ENCODE data around the gene C3orf33.

The C3orf33 gene

GRCh38 chr3:155742349-155742965 is 63.6 kb downstream of the C3orf33 start:
- DNase-seq = no peak

GRCh38 chr3:155741603-155742002 is 64.5 kb downstream of the C3orf33 start:
- DNase-seq = no peak

- DNase-seq = no peak
Measured at GRCh38 chr3:155741101-155741500, 65.0 kb downstream of the C3orf33 start.

GRCh38 chr3:155739154-155739553 is 66.9 kb downstream of the C3orf33 start:
- no peak for DNase-seq

GRCh38 chr3:155738580-155739076 is 67.5 kb downstream of the C3orf33 start:
- DNase-seq = no peak

- no peak for DNase-seq
Measured at GRCh38 chr3:155737844-155738460, 68.1 kb downstream of the C3orf33 start.

GRCh38 chr3:155736381-155736780 is 69.7 kb downstream of the C3orf33 start:
- no peak for DNase-seq

- no peak for DNase-seq
Measured at GRCh38 chr3:155730843-155731242, 75.2 kb downstream of the C3orf33 start.

GRCh38 chr3:155727836-155728235 is 78.2 kb downstream of the C3orf33 start:
- DNase-seq = no peak

- peak in 1 of 56 donors; percentile 9 for DNase-seq
Measured at GRCh38 chr3:155714295-155714718, 91.8 kb downstream of the C3orf33 start.

Data from amygdala (tissue), 56 donors.